Adipocyte (in vitro differentiated cells): ENCODE results near the gene NUBPL.
"Not testable (repeated sequence)": the region's sequence is repeated elsewhere in the genome, so short reads cannot be mapped to it uniquely, and the experiment has no call there.

Experiments used
- DNase-seq: peaks from one replicate; pipeline ENCODE4 v3.0.0-alpha.2; 2015; ENCODE audit warnings: low read depth
- H3K27me3 ChIP-seq: replicated peaks from 2 replicates; pipeline ENCODE4 v1.7.0; 2013; ENCODE audit warnings: mild to moderate bottlenecking, low read length, moderate library complexity; ENCODE audit not compliant: control insufficient read depth, insufficient read depth
- H3K36me3 ChIP-seq: 2 replicates; pipeline ENCODE4 v1.7.0; 2013; ENCODE audit warnings: low read length, mild to moderate bottlenecking, moderate library complexity; ENCODE audit not compliant: control insufficient read depth, insufficient read depth, severe bottlenecking
- H3K4me1 ChIP-seq: 2 replicates; pipeline ENCODE4 v1.7.0; 2013; ENCODE audit warnings: mild to moderate bottlenecking, low read length, moderate library complexity; ENCODE audit not compliant: control insufficient read depth, insufficient read depth
- H3K4me3 ChIP-seq: 2 replicates; pipeline ENCODE4 v1.7.0; 2013; ENCODE audit warnings: mild to moderate bottlenecking, low read length, moderate library complexity
- H3K9ac ChIP-seq: 2 replicates; pipeline ENCODE4 v1.7.0; 2013; ENCODE audit warnings: mild to moderate bottlenecking, low read length, moderate library complexity
- H3K9me3 ChIP-seq: 2 replicates; pipeline ENCODE4 v1.7.0; 2013; ENCODE audit warnings: mild to moderate bottlenecking, low read length, moderate library complexity; ENCODE audit not compliant: control insufficient read depth

Gene NUBPL

GRCh38 chr14:31884238-31884637 is 323.0 kb downstream of the NUBPL start:
- Histone ChIP-seq H3K36me3 (no peaks in the 10 kb centered on the region), H3K27me3 (no peaks in the 10 kb centered on the region)
- peak; percentile 12 for DNase-seq

DNA sequence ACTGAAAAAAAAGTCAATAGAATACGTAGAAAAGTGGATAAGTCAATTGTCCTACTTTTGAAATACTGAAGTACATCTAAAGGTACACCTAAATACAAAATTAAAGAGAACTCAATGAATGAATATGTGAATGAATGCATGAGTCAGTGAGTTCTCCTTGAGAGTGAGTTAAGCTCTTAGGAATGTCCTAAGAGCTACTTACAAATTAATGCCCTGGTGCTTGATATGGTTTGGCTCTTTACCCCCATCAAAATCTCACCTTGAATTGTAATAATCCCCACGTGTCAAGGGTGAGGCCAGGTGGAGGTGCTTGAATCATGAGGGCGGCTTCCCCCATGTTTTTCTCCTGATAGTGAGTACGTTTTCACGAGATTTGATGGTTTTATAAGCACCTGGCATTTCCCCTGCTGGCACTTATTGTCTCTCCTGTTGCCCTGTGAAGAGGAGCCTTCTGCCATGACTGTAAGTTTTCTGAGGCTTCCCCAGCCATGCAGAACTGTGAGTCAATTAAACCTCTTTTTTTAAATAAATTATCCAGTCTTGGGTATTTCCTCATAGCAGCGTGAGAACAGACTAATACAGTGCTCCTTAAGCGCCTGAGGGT is 323.7 kb downstream of the NUBPL start:
- H3K4me3 ChIP-seq, result no peak overlapping the region
- peaks cover 19% of the 10 kb centered on the region for H3K4me1 ChIP-seq
- no peaks in the 10 kb centered on the region for H3K27me3 ChIP-seq
- H3K36me3 ChIP-seq, result no peaks in the 10 kb centered on the region
- DNase-seq, result peak; percentile 29
- H3K9me3 ChIP-seq, result no peaks in the 10 kb centered on the region
- no peak overlapping the region for H3K9ac ChIP-seq

More at GRCh38 chr14:31884238-31884637, 323.0 kb downstream of the NUBPL start:
- H3K9me3 ChIP-seq, result no peaks in the 10 kb centered on the region
- H3K4me3 ChIP-seq, result no peak overlapping the region
- H3K9ac ChIP-seq, result no peak overlapping the region
- peaks cover 19% of the 10 kb centered on the region for H3K4me1 ChIP-seq

GRCh38 chr14:31886156-31886835 is 325.1 kb downstream of the NUBPL start:
- Histone ChIP-seq H3K4me3 (no peak overlapping the region), H3K4me1 (peaks cover 15% of the 10 kb centered on the region), H3K9ac (no peak overlapping the region), H3K36me3 (no peaks in the 10 kb centered on the region), H3K9me3 (no peaks in the 10 kb centered on the region), H3K27me3 (no peaks in the 10 kb centered on the region)
- peak; percentile 27 for DNase-seq

GRCh38 chr14:31887929-31888580 is 326.9 kb downstream of the NUBPL start:
- Histone ChIP-seq H3K36me3 (no peaks in the 10 kb centered on the region), H3K27me3 (no peaks in the 10 kb centered on the region), H3K9ac (no peak overlapping the region), H3K4me3 (no peak overlapping the region), H3K9me3 (no peaks in the 10 kb centered on the region), H3K4me1 (peaks cover 4% of the 10 kb centered on the region)
- DNase-seq, result no peak

DNA sequence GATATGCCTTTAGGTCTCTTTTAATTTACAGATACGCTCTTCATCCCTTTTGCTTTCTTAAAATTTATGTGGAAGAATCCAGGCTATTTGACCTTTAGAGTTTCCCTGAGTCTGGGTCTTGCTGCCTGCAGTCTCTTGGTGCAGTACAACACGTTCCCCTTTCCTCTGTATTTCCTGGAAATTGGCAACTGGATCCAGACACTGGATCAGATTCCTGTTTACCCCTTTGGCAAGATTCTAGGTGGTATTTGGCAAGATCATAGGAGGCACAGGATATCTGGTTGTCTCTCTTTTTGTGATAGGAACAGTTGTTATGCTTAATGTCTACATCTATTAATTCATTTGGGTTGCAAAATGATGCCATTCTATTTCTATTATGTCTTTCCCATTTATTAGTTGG is 328.1 kb downstream of the NUBPL start:
- DNase-seq, result no peak
- Histone ChIP-seq H3K27me3 (no peaks in the 10 kb centered on the region), H3K36me3 (no peaks in the 10 kb centered on the region), H3K4me3 (no peak overlapping the region), H3K9ac (no peak overlapping the region), H3K4me1 (peaks cover 4% of the 10 kb centered on the region), H3K9me3 (no peaks in the 10 kb centered on the region)

DNA sequence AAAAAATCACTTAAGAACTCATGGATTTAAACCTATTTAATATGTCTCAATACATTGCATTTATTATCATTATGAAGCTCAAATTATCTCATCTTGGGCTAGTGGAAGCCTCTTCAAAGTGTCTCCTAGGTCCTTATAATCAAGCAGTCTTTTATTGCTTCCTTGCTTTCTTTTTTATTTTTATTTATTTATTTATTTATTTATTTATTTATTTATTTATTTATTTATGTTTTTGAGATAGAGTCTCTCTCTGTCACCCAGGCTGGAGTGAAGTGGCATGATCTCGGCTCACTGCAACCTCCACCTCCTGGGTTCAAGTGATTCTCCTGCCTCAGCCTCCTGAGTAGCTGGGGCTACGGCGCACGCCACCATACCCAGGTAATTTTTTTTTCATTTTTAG is 329.0 kb downstream of the NUBPL start:
- not testable (repeated sequence) for H3K9ac ChIP-seq, H3K36me3 ChIP-seq, H3K27me3 ChIP-seq, H3K4me3 ChIP-seq, H3K9me3 ChIP-seq, H3K4me1 ChIP-seq, DNase-seq

- Histone ChIP-seq H3K9ac (no peak overlapping the region), H3K4me3 (no peak overlapping the region), H3K9me3 (no peaks in the 10 kb centered on the region), H3K36me3 (no peaks in the 10 kb centered on the region), H3K4me1 (peaks cover 11% of the 10 kb centered on the region), H3K27me3 (no peaks in the 10 kb centered on the region)
- DNase-seq, result no peak
Observed at GRCh38 chr14:31893221-31893757, 332.1 kb downstream of the NUBPL start.

DNA sequence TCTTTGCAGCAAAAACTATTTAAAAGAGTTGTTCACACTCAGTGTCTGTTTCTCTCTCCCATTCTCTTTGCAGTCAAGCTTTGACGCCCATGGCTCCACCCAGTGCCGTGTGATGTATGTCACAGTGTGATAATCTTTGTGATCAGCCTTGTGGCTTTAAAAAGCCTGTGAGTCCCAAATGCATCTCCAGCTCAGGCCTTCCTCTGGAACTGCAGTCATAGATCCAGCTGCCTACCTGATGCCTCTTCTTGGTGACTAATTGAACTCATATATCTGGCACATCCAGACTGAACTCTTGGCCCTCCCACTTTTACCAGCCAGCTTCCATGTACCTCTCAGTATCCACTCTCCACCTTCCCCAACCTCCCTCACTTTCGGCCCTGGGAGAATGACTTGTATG is 333.1 kb downstream of the NUBPL start:
- Histone ChIP-seq H3K36me3 (no peaks in the 10 kb centered on the region), H3K27me3 (no peaks in the 10 kb centered on the region), H3K9ac (no peak overlapping the region), H3K9me3 (no peaks in the 10 kb centered on the region), H3K4me1 (peaks cover 11% of the 10 kb centered on the region), H3K4me3 (no peak overlapping the region)
- no peak for DNase-seq

GRCh38 chr14:31895206-31895605 is 334.0 kb downstream of the NUBPL start:
- no peaks in the 10 kb centered on the region for H3K27me3 ChIP-seq
- no peak overlapping the region for H3K4me3 ChIP-seq
- no peaks in the 10 kb centered on the region for H3K36me3 ChIP-seq
- no peaks in the 10 kb centered on the region for H3K9me3 ChIP-seq
- no peak overlapping the region for H3K9ac ChIP-seq
- peaks cover 11% of the 10 kb centered on the region for H3K4me1 ChIP-seq
- peak; percentile 74 for DNase-seq

- Histone ChIP-seq H3K36me3 (no peaks in the 10 kb centered on the region), H3K4me1 (peaks cover 11% of the 10 kb centered on the region), H3K4me3 (no peak overlapping the region), H3K9me3 (no peaks in the 10 kb centered on the region), H3K9ac (no peak overlapping the region), H3K27me3 (no peaks in the 10 kb centered on the region)
- no peak for DNase-seq
Observed at GRCh38 chr14:31895646-31896045, 334.4 kb downstream of the NUBPL start.

DNA sequence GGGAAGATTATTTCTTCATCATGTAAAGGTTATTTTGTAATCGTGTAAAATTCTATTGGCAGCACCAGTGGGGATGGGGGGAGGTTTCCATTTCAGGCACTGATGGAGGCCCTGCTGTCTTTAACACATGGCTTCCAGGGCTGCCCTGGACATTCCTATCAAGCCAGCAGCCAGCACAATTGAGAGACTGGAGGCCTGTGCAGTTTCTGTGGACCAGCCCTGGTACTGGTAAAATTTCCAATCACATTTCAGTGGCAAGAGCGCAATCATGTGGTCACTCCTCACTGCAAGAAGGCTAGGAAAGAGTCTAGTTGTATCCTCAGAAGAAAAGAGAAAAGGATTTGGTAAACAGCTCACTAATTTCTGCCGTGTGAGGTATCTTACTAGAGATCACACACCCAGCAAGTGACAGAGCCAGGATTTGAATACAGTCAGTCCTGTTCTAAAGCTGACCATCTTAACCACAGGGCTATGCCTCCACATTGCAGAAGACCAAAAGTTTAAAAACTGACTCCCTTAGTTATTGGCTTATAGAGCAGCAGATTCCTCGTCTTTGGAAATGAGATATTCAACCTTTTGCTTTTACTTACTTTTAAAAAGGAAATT is 336.5 kb downstream of the NUBPL start:
- Histone ChIP-seq H3K9ac (no peak overlapping the region), H3K4me3 (no peak overlapping the region), H3K36me3 (no peaks in the 10 kb centered on the region), H3K9me3 (no peaks in the 10 kb centered on the region), H3K27me3 (no peaks in the 10 kb centered on the region), H3K4me1 (peaks cover 11% of the 10 kb centered on the region)
- DNase-seq, result peak; percentile 50
